Measurements from ENCODE around the gene TMED4. TPM values are rescaled to one million over a fixed set of nuclear protein-coding genes. Genes with fewer than 3 reads are reported as not detected.

The TMED4 gene
- total RNA-seq, 1 experiment from 2014 or later: 79.5 TPM

- BruUV-seq (replicated peaks): no TSS peak
- Histone ChIP-seq H3K9me3 (ENCODE audit: low read depth, low read length, poor library complexity, severe bottlenecking) (no peaks in the 10 kb centered on the region), H3K4me1 (ENCODE audit: insufficient read depth, low read length, poor library complexity, severe bottlenecking) (no peaks in the 10 kb centered on the region), H3K36me3 (ENCODE audit: insufficient read depth, low read length, poor library complexity, severe bottlenecking) (no peaks in the 10 kb centered on the region), H3K27me3 (replicated peaks; ENCODE audit: insufficient read depth, low read depth, low read length, poor library complexity) (no peaks in the 10 kb centered on the region), H3K4me3 (ENCODE audit: low read depth, low read length, poor library complexity, severe bottlenecking) (no peak overlapping the region), H3K27ac (ENCODE audit: low read depth, low read length, poor library complexity, severe bottlenecking) (no peak overlapping the region)
- intact Hi-C loops (cut with micrococcal nuclease; ENCODE audit: unreplicated experiment): no loop called here
- TF ChIP-seq CTCF (conservative IDR thresholded peaks at IDR 0.05; ENCODE audit: low read depth, low read length): no peak
- TF ChIP-seq EZH2 (IDR thresholded peaks at IDR 0.05; ENCODE audit: borderline replicate concordance, low read depth, low read length, poor library complexity, severe bottlenecking): no peak
- CTCF ChIA-PET: no interaction called here
- DNase-seq (ENCODE audit: low spot score): no peak
- POLR2A ChIA-PET (ENCODE audit: low non-redundant PET): no interaction called here
Observed at GRCh38 chr7:44549457-44549856, 32.6 kb downstream of the TMED4 start.

GRCh38 chr7:44548893-44549292 lies 33.1 kb downstream of the TMED4 start:
- H3K36me3 ChIP-seq (ENCODE audit: insufficient read depth, low read length, poor library complexity, severe bottlenecking): no peaks in the 10 kb centered on the region
- intact Hi-C loops (cut with micrococcal nuclease; ENCODE audit: unreplicated experiment): no loop called here

GRCh38 chr7:44547536-44548231 lies 34.3 kb downstream of the TMED4 start:
- no peaks in the 10 kb centered on the region for H3K9me3 ChIP-seq (ENCODE audit: low read depth, low read length, poor library complexity, severe bottlenecking)
- intact Hi-C loops (cut with micrococcal nuclease; ENCODE audit: unreplicated experiment): no loop called here
- TF ChIP-seq EZH2 (IDR thresholded peaks at IDR 0.05; ENCODE audit: borderline replicate concordance, low read depth, low read length, poor library complexity, severe bottlenecking) (no peak), CTCF (conservative IDR thresholded peaks at IDR 0.05; ENCODE audit: low read depth, low read length) (no peak)
- H3K27ac ChIP-seq (ENCODE audit: low read depth, low read length, poor library complexity, severe bottlenecking): no peak overlapping the region
- no TSS peak for BruUV-seq (replicated peaks)
- CTCF ChIA-PET: interaction anchor here (0.6 kb wide), 1 partner anchor 18 kb away, joined by 3 read pairs; no protein-coding TSS in a partner anchor
- no peaks in the 10 kb centered on the region for H3K4me1 ChIP-seq (ENCODE audit: insufficient read depth, low read length, poor library complexity, severe bottlenecking)
- no peaks in the 10 kb centered on the region for H3K36me3 ChIP-seq (ENCODE audit: insufficient read depth, low read length, poor library complexity, severe bottlenecking)
- no peak overlapping the region for H3K4me3 ChIP-seq (ENCODE audit: low read depth, low read length, poor library complexity, severe bottlenecking)
- POLR2A ChIA-PET (ENCODE audit: low non-redundant PET): no interaction called here
- DNase-seq (ENCODE audit: low spot score): no peak
- no peaks in the 10 kb centered on the region for H3K27me3 ChIP-seq (replicated peaks; ENCODE audit: insufficient read depth, low read depth, low read length, poor library complexity)

More at GRCh38 chr7:44548893-44549292, 33.1 kb downstream of the TMED4 start:
- no peak overlapping the region for H3K27ac ChIP-seq (ENCODE audit: low read depth, low read length, poor library complexity, severe bottlenecking)
- TF ChIP-seq EZH2 (IDR thresholded peaks at IDR 0.05; ENCODE audit: borderline replicate concordance, low read depth, low read length, poor library complexity, severe bottlenecking) (no peak), CTCF (conservative IDR thresholded peaks at IDR 0.05; ENCODE audit: low read depth, low read length) (no peak)
- DNase-seq (ENCODE audit: low spot score): no peak
- no peaks in the 10 kb centered on the region for H3K9me3 ChIP-seq (ENCODE audit: low read depth, low read length, poor library complexity, severe bottlenecking)
- ChIA-PET CTCF (no interaction called here), POLR2A (ENCODE audit: low non-redundant PET) (no interaction called here)
- no TSS peak for BruUV-seq (replicated peaks)
- no peaks in the 10 kb centered on the region for H3K4me1 ChIP-seq (ENCODE audit: insufficient read depth, low read length, poor library complexity, severe bottlenecking)
- no peaks in the 10 kb centered on the region for H3K27me3 ChIP-seq (replicated peaks; ENCODE audit: insufficient read depth, low read depth, low read length, poor library complexity)
- no peak overlapping the region for H3K4me3 ChIP-seq (ENCODE audit: low read depth, low read length, poor library complexity, severe bottlenecking)
